ENCODE data around the gene EPOP. TPM values are rescaled to one million over a fixed set of nuclear protein-coding genes. Genes with fewer than 3 reads are reported as not detected.
A peak's percentile ranks its signal among the peaks of the same experiment; 100 is the strongest.

Gene EPOP
- total and polyA plus RNA-seq, 2 of the 8 experiments (the other 6 are each of a cell fraction or from before 2014, with no cell fraction given): 1.5 to 3.3 TPM

DNA sequence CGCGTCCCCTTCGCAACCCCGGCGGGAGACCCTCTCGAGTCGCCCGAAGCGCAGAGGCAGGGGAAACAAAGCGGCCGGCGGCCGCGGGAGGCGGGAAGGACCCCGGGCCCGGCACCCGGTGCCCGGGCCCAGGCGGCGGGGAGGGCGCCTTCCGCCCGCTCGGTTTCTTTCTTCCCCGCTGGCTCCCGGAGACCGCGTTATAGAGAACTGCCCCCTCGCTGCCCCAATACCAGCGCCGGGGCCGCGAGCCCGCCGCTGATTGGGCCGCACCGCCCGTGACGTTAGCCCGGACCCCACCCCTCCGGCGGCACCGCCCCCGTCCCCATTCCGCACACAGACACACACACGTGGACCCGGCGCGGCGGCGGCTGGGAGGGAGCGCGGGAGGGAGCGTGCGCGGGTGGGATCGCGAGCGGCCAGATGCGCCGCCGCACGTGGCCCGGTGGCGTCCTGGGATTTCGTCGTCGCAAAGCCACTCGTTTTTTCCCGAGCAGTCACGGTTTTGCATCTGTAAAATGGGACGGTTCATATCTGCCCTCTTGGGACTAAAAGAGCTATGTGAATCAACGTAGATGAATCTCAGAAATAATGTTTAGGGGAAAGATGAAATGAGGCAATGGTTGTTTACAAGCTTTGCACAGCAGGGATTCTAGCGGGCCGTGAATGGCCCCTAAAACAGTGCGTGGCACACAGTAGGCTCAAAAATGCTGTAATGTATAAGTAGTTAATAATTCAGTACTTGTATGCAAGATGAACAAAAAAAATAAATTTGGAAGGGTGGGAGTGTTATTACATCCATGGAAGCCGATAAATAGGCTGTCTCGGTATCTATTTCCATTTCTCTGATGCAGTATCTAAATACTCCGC is at the start of gene EPOP (continued):
- TF ChIP-seq, protein P1, sequence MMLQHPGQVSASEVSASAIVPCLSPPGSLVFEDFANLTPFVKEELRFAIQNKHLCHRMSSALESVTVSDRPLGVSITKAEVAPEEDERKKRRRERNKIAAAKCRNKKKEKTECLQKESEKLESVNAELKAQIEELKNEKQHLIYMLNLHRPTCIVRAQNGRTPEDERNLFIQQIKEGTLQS (IDR thresholded peaks at IDR 0.05; ENCODE audit: insufficient read depth, low read depth, low read length): no peak
- TF ChIP-seq, protein P2, sequence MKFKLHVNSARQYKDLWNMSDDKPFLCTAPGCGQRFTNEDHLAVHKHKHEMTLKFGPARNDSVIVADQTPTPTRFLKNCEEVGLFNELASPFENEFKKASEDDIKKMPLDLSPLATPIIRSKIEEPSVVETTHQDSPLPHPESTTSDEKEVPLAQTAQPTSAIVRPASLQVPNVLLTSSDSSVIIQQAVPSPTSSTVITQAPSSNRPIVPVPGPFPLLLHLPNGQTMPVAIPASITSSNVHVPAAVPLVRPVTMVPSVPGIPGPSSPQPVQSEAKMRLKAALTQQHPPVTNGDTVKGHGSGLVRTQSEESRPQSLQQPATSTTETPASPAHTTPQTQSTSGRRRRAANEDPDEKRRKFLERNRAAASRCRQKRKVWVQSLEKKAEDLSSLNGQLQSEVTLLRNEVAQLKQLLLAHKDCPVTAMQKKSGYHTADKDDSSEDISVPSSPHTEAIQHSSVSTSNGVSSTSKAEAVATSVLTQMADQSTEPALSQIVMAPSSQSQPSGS (IDR thresholded peaks at IDR 0.05; ENCODE audit: low read length): 0 out of 2 replicates have a peak, but pooled peaks have one; percentile 27
- TF ChIP-seq SAP30 (IDR thresholded peaks at IDR 0.05; ENCODE audit: insufficient read depth, insufficient replicate concordance, low read length) (no peak), JUND (IDR thresholded peaks at IDR 0.05; ENCODE audit: low read length) (no peak), TAF1 (IDR thresholded peaks at IDR 0.05; ENCODE audit: low read depth, low read length) (peak; percentile 26; the same call in 1 of the 2 replicates), POLR2AphosphoS5 (IDR thresholded peaks at IDR 0.05; ENCODE audit: low read depth, low read length) (no peak), HDAC2 (IDR thresholded peaks at IDR 0.05; ENCODE audit: borderline replicate concordance in 1 of 2, low read depth in 2 of 2, low read length in 2 of 2) (no peak), EZH2 (IDR thresholded peaks at IDR 0.05; ENCODE audit: low read depth, low read length, severe bottlenecking) (no peak)
